Measurements from ENCODE around the gene DNAH2. TPM values are rescaled to one million over a fixed set of nuclear protein-coding genes. Genes with fewer than 3 reads are reported as not detected.

The DNAH2 gene
- total RNA-seq, 1 experiment from 2014 or later: 0.17 TPM

- no peak for TF ChIP-seq CDX4 (CRISPR knock-in tag; IDR thresholded peaks at IDR 0.05; ENCODE audit: borderline replicate concordance)
- no peak for TF ChIP-seq FOXK1 (CRISPR knock-in tag; IDR thresholded peaks at IDR 0.05)
- TF ChIP-seq KAT7 (CRISPR knock-in tag; IDR thresholded peaks at IDR 0.05; ENCODE audit: borderline replicate concordance): no peak
- no peak for TF ChIP-seq TP53 (CRISPR knock-in tag; IDR thresholded peaks at IDR 0.05)
- TF ChIP-seq TEAD1 (CRISPR knock-in tag; IDR thresholded peaks at IDR 0.05): no peak
- no peak for TF ChIP-seq OVOL2 (CRISPR knock-in tag; IDR thresholded peaks at IDR 0.05; ENCODE audit: borderline replicate concordance)
- TF ChIP-seq SP1 (CRISPR knock-in tag; conservative IDR thresholded peaks at IDR 0.05): no peak
- TF ChIP-seq ZNF512 (CRISPR knock-in tag; IDR thresholded peaks at IDR 0.05; ENCODE audit: borderline replicate concordance): no peak
These were observed 25.2 kb downstream of the DNAH2 start (continued) for GRCh38 chr17:7742729-7743128.

GRCh38 chr17:7744416-7744815 is 26.9 kb downstream of the DNAH2 start:
- no peak overlapping the region for H3K4me3 Mint-ChIP-seq
- no peak for TF ChIP-seq ZNF263 (CRISPR knock-in tag; IDR thresholded peaks at IDR 0.05; ENCODE audit: low read depth)
- TF ChIP-seq AR (CRISPR knock-in tag; IDR thresholded peaks at IDR 0.05): no peak
- ATAC-seq (no peak), DNase-seq (ENCODE audit: low spot score) (no peak)
- H3K4me1 Mint-ChIP-seq: no peaks in the 10 kb centered on the region
- CTCF ChIA-PET: interaction anchor here (1.2 to 2.5 kb wide), 22 partner anchors 11 to 313 kb away, joined by 3 to 19 read pairs (median 8); partner anchors contain the start of genes ALOX15B, KDM6B, NAA38 and TP53
- H3K27ac Mint-ChIP-seq: no peak overlapping the region
- H3K9me3 Mint-ChIP-seq: no peaks in the 10 kb centered on the region
- POLR2A ChIA-PET: no interaction called here
- peaks cover 12% of the 10 kb centered on the region for H3K27me3 Mint-ChIP-seq (ENCODE audit: low read depth)
- no peaks in the 10 kb centered on the region for H3K36me3 Mint-ChIP-seq

- TF ChIP-seq SMAD4 (CRISPR knock-in tag; IDR thresholded peaks at IDR 0.05): no peak
- Mint-ChIP-seq H3K4me1 (no peaks in the 10 kb centered on the region), H3K4me3 (no peak overlapping the region), H3K36me3 (no peaks in the 10 kb centered on the region), H3K27me3 (ENCODE audit: low read depth) (peaks cover 6% of the 10 kb centered on the region), H3K27ac (no peak overlapping the region), H3K9me3 (peaks cover 5% of the 10 kb centered on the region)
- DNase-seq (ENCODE audit: low spot score): no peak
- POLR2A ChIA-PET: no interaction called here
- CTCF ChIA-PET: interaction anchor here (1.4 to 1.5 kb wide), 2 partner anchors 11 to 37 kb away, joined by 3 to 4 read pairs; no protein-coding TSS in a partner anchor
- no peak for ATAC-seq
These were observed 28.4 kb downstream of the DNAH2 start for GRCh38 chr17:7745748-7746470.

GRCh38 chr17:7747635-7748071 is 30.1 kb downstream of the DNAH2 start:
- ChIA-PET POLR2A (no interaction called here), CTCF (interaction anchor here (0.9 to 2.0 kb wide), 2 partner anchors 53 to 341 kb away, joined by 3 to 5 read pairs; no protein-coding TSS in a partner anchor)
- TF ChIP-seq MAX (CRISPR knock-in tag; IDR thresholded peaks at IDR 0.05): no peak
- no peak for TF ChIP-seq MYBL2 (CRISPR knock-in tag; IDR thresholded peaks at IDR 0.05)
- no peak for TF ChIP-seq CREB1 (CRISPR knock-in tag; IDR thresholded peaks at IDR 0.05)
- no peak for TF ChIP-seq ZNF219 (CRISPR knock-in tag; IDR thresholded peaks at IDR 0.05; ENCODE audit: borderline replicate concordance)
- TF ChIP-seq IRF1 (CRISPR knock-in tag; IDR thresholded peaks at IDR 0.05): no peak
- no peak for TF ChIP-seq E2F5 (CRISPR knock-in tag; IDR thresholded peaks at IDR 0.05)

More at GRCh38 chr17:7747635-7748071, 30.1 kb downstream of the DNAH2 start:
- ATAC-seq (no peak), DNase-seq (ENCODE audit: low spot score) (no peak)
- Mint-ChIP-seq H3K27ac (no peak overlapping the region), H3K4me3 (no peak overlapping the region), H3K36me3 (no peaks in the 10 kb centered on the region), H3K4me1 (no peaks in the 10 kb centered on the region), H3K9me3 (peaks cover 5% of the 10 kb centered on the region), H3K27me3 (ENCODE audit: low read depth) (peaks cover 4% of the 10 kb centered on the region)
